Stimulated activated CD4-positive, alpha-beta T cell treated with anti-CD3 and anti-CD28 coated beads, TNF-alpha, amount 100 ng/mL, for 48 hours (primary cell): Measurements from ENCODE around the gene SCN4A.

Experiments
- DNase-seq, 3 donors: peaks; one replicate each; pipeline ENCODE4 v3.0.0-alpha.2; 2020; ENCODE audit warnings: low read depth in 3 of 3

Gene SCN4A

GRCh38 chr17:63955232-63955631 is 17.5 kb downstream of the SCN4A start:
- no peak for DNase-seq

- DNase-seq = no peak
Measured at GRCh38 chr17:63954402-63955063, 18.2 kb downstream of the SCN4A start.

GRCh38 chr17:63950940-63951907 is 21.5 kb downstream of the SCN4A start:
- DNase-seq = peak in 1 of 3 donors; percentile 14

GRCh38 chr17:63949576-63950250 is 23.0 kb downstream of the SCN4A start:
- no peak for DNase-seq

- no peak for DNase-seq
Measured at GRCh38 chr17:63948521-63948920, 24.2 kb downstream of the SCN4A start.

GRCh38 chr17:63947711-63948330 is 24.9 kb downstream of the SCN4A start:
- no peak for DNase-seq

- DNase-seq = peak in 2 of 3 donors; percentile 46 to 79
Measured at GRCh38 chr17:63946440-63947363, 26.0 kb downstream of the SCN4A start.

- no peak for DNase-seq
Measured at GRCh38 chr17:63945784-63946439, 26.8 kb downstream of the SCN4A start.

- DNase-seq = no peak
Measured at GRCh38 chr17:63944736-63945499, 27.8 kb downstream of the SCN4A start.

- no peak for DNase-seq
Measured at GRCh38 chr17:63943745-63944144, 29.0 kb downstream of the SCN4A start.

GRCh38 chr17:63942309-63942985 is 30.3 kb downstream of the SCN4A start:
- DNase-seq = no peak

- DNase-seq = no peak
Measured at GRCh38 chr17:63941751-63942150, 31.0 kb downstream of the SCN4A start.

- DNase-seq = no peak
Measured at GRCh38 chr17:63941162-63941561, 31.6 kb downstream of the SCN4A start.

GRCh38 chr17:63940584-63940983 is 32.1 kb downstream of the SCN4A start:
- DNase-seq = no peak

GRCh38 chr17:63939884-63940283 is 32.8 kb downstream of the SCN4A start:
- no peak for DNase-seq

GRCh38 chr17:63939401-63939800 is 33.3 kb downstream of the SCN4A start:
- DNase-seq = no peak

GRCh38 chr17:63937920-63938319 is 34.8 kb downstream of the SCN4A start:
- DNase-seq = no peak

GRCh38 chr17:63937319-63937718 is 35.4 kb downstream of the SCN4A start:
- no peak for DNase-seq
